Gastroesophageal sphincter (tissue), 3 donors: ENCODE results near the gene L1CAM.

Experiments
- EP300 ChIP-seq: sonication (generic); formaldehyde crosslinking; IDR thresholded peaks from one replicate; pipeline ENCODE4 v1.6.1; 2017; ENCODE audit warnings: antibody characterized with exemption, mild to moderate bottlenecking
- POLR2AphosphoS5 ChIP-seq: sonication (generic); formaldehyde crosslinking; IDR thresholded peaks from one replicate; pipeline ENCODE4 v1.6.1; 2017; ENCODE audit warnings: antibody characterized with exemption
- TF ChIP-seq, protein P1 (sequence below), 4 experiments: fragments of 200-600 bp in 2 of 4; fragments of 450-650 bp in 2 of 4; sonication (generic) in 1 of 4; IDR thresholded peaks; one replicate each; pipeline ENCODE4 v1.5.1; 2017 to 2019; ENCODE audit warnings: antibody characterized with exemption in 4 of 4, mild to moderate bottlenecking in 2 of 4, moderate library complexity in 2 of 4

DNA sequence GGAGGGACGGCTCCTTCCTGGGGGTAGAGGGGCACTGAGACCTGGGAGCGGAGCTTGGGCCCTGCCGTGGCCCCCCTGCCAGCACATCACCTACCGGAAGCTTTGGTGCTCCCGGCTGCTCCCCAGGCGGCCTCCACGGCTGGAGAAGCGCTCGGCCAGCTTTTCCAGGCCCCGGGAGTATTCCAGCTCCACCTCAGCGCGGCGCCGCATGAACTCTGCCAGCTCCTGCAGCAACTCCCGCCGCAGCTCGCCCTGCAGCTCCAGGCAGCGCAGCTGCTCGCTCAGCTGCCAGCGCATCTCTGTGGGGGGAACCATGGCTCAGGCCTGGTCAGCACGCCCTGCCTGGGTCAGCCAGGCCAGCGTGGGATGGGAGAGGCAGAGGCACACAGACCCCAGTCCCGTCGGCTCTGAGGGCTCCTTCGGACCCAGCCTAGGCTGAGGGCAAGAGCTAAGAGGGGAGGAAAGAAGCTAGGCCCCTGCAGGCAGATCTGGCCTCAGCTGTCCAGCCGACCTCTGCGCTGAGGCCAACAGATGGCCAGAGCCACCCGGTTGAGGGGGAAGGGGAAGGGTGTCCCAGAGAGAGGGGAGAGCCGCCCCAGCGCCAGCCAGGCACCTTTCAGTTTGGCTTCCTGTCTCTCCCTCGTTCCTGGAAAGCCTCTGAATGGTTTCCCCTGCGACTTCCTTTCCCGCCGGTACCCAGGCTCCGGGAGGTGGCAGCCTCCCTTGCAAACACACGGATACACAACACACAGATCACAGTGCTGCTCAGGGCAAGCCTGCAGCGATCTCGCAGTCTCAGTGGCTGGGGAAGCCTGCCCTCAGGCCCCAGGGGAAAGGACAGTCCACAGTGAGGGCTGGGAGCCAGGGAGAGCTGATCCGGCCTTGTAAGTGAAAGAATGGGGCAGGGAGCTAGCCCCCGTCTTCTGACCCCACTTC lies 35.8 kb upstream of the L1CAM start:
- TF ChIP-seq, protein P1, sequence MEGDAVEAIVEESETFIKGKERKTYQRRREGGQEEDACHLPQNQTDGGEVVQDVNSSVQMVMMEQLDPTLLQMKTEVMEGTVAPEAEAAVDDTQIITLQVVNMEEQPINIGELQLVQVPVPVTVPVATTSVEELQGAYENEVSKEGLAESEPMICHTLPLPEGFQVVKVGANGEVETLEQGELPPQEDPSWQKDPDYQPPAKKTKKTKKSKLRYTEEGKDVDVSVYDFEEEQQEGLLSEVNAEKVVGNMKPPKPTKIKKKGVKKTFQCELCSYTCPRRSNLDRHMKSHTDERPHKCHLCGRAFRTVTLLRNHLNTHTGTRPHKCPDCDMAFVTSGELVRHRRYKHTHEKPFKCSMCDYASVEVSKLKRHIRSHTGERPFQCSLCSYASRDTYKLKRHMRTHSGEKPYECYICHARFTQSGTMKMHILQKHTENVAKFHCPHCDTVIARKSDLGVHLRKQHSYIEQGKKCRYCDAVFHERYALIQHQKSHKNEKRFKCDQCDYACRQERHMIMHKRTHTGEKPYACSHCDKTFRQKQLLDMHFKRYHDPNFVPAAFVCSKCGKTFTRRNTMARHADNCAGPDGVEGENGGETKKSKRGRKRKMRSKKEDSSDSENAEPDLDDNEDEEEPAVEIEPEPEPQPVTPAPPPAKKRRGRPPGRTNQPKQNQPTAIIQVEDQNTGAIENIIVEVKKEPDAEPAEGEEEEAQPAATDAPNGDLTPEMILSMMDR (IDR thresholded peaks at IDR 0.05): no peak
- TF ChIP-seq POLR2AphosphoS5 (no peak), EP300 (no peak)
